ENCODE measurements around the gene DCUN1D1.

- no peak for TF ChIP-seq CTCF (IDR thresholded peaks at IDR 0.05; ENCODE audit: insufficient read depth, low read length, poor library complexity, severe bottlenecking)
- no peak for TF ChIP-seq EZH2phosphoT487 (conservative IDR thresholded peaks at IDR 0.05; ENCODE audit: low read length)
Observed at GRCh38 chr3:182892226-182892625, 88.1 kb downstream of the DCUN1D1 start.

Measured in SU-DHL-6 (cell line).